GM18526 (cell line): ENCODE data around the gene DISC1.

Experiments used
- POLR2A ChIP-seq: IDR thresholded peaks from 3 replicates; pipeline ENCODE4 v1.6.1; 2011; ENCODE audit not compliant: insufficient read length; ENCODE audit errors: extremely low read depth

DISC1 gene

GRCh38 chr1:231761747-231762541, 135.4 kb downstream of the DISC1 start:
- no peak for TF ChIP-seq POLR2A

- TF ChIP-seq POLR2A, result no peak
Observed at GRCh38 chr1:231763456-231763855, 136.9 kb downstream of the DISC1 start.

DNA sequence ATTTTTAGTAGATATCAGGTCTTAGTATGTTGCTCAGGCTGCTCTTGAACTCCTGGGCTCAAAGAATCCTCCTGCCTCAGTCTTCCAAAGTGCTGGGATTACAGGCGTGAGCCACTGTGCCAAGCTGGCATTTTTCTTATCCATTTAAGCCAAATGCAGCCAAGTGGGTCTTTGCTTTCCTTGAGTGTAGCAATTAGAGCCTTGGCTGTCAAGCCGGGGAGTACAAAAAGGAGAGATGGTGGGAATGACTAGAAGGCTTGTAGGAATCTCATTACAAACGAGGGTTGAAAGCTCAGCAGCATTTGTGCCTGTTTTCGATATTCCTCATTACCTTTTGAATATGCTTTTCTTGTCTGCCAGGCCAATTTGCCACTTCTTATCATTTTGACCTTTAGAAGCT, 140.9 kb downstream of the DISC1 start:
- no peak for TF ChIP-seq POLR2A

DNA sequence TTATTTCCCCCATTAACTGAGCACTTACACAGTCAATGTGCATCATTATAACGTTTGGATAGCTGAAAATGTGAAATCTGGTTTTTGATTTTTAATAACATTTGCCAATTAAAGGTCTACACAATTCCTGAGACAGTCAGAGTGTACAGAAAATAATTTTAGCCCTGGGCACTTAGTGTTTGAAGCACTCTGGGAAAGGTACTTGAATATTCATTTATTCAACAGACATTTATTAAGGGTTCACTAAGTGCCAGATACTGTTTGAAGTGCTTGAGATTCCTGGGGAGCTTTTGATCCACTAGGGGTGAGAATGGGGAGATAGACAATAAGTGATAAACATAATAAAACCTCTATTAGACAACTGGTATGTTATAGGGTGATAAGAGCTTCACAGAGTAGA, 141.8 kb downstream of the DISC1 start:
- no peak for TF ChIP-seq POLR2A

GRCh38 chr1:231770506-231771175, 144.1 kb downstream of the DISC1 start:
- TF ChIP-seq POLR2A, result no peak

- no peak for TF ChIP-seq POLR2A
Observed at GRCh38 chr1:231774719-231775335, 148.2 kb downstream of the DISC1 start.

GRCh38 chr1:231776010-231776756, 149.6 kb downstream of the DISC1 start:
- no peak for TF ChIP-seq POLR2A

DNA sequence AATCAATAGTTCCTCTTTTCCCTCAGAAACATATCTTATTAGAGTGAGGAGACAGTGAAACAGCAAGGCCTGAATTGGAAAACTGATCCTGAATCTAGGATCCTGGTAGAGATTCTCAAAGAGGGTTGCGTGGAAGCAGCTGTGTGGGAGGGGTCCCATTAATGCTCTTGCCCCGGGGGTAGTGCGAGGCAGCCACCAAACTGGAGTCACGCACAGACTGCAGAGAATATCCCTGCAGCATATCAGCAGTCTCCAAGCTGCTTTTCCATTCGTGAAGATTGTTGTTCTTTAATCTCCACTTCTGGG, 150.1 kb downstream of the DISC1 start:
- no peak for TF ChIP-seq POLR2A

DNA sequence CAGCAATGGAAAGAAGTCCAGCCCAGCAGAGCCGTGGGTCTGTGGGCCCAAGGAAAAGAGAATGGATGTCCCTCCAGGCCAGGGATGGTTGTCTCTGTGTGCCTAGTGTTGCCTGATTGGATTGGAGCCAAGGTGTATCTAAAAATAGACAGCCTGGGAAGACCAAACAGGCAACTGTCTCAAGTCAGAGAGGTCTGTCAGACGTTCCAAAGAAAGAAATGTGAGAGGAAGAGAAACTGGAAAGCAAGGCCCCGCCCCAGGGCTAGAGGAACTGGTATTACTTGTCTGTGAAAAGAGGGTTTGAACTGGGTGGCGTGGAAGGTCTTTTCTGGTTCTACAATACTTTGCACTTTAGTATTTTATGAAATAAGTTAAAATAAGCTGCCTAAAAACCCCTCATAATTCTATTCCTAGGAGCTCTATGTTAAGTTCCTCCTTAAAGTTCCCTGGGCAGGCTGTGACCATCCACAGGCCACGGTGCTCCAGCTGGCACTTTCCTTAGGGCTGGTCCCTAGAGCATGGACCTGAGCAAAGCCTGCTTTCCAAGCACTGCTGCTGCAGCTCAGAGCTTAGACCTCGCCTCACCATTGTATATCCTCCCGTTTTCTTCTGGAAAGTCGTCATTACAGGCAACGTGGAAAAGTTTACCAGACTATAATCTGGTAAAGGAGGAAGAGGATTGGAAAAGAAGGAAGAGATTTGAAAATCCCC, 151.6 kb downstream of the DISC1 start:
- TF ChIP-seq POLR2A, result no peak

DNA sequence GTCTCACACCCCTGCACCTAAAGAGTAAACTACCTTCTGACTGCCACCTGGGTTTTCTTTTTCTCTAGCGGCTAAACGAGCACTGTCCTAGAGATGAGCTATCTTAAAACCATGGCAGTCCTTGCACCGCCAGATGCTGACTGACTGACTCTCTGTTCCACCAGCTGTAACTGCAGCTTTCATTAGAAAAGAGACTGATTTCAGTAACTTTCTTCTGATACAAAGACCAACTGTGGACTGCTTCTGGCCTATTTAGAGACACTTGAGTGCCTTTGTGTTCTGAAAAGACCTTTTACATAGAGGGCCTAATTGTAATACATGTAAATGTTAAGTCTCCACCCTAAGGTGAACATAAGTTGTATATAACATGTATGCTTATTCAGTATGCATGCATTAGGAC, 152.5 kb downstream of the DISC1 start:
- TF ChIP-seq POLR2A, result no peak

GRCh38 chr1:231781892-231782291, 155.3 kb downstream of the DISC1 start:
- no peak for TF ChIP-seq POLR2A

- no peak for TF ChIP-seq POLR2A
Observed at GRCh38 chr1:231786126-231786525, 159.5 kb downstream of the DISC1 start.

- TF ChIP-seq POLR2A, result no peak
Observed at GRCh38 chr1:231792634-231793033, 166.0 kb downstream of the DISC1 start.

DNA sequence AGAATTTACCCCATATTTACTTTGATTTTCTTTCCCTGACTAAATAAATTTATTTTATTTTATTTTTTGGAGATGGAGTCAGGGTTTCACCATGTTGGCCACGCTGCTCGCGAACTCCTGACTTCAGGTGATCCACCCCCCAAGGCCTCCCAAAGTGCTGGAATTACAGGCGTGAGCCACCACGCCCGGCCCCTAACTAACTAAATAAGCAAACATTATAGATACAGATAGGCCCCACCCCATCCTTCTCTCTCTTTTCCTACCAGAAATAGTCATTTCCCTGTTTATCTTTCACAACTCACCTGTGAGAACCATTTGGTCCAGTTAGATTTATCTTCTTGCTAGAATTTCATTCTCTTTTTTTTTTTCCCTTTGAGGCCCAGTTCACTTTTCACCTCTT, 167.3 kb downstream of the DISC1 start:
- TF ChIP-seq POLR2A, result no peak

DNA sequence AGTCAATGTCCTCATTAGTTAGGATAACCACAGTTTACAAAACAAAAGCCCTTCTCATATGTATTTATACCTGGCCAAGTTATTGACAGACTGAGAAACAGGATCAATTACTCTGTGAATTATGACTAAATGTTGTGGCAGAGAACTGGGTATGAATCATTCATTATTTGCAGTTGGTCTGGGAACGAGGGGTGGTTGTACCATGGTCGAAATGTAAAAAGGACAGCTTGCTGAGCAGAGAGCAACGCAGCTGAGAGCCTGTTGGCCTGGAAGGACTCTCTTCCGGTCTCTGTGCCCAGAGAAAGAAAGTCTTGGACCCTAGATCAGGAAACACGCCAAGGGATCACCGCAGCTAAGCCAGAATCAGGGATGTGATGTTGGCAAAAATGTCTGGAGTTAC, 169.6 kb downstream of the DISC1 start:
- TF ChIP-seq POLR2A, result no peak
